ENCODE data around the gene EEF1AKMT3.

The EEF1AKMT3 gene

GRCh38 chr12:57729321-57729844, 43.0 kb upstream of the EEF1AKMT3 start:
- no peak for TF ChIP-seq CTCF (IDR thresholded peaks at IDR 0.05; ENCODE audit: low read depth, low read length, missing control alignments)
- H3K4me3 ChIP-seq (ENCODE audit: low read depth, low read length), result no peak overlapping the region
- no peaks in the 10 kb centered on the region for H3K36me3 ChIP-seq (replicated peaks)
- DNase-seq, result no peak
- H3K27me3 ChIP-seq (replicated peaks), result no peaks in the 10 kb centered on the region
- H3K27ac ChIP-seq, result no peak overlapping the region
- in situ Hi-C loops (cut with HindIII; ENCODE audit: low pct_ligation_motif_present, low sequenced_read_pairs), result no loop called here

DNA sequence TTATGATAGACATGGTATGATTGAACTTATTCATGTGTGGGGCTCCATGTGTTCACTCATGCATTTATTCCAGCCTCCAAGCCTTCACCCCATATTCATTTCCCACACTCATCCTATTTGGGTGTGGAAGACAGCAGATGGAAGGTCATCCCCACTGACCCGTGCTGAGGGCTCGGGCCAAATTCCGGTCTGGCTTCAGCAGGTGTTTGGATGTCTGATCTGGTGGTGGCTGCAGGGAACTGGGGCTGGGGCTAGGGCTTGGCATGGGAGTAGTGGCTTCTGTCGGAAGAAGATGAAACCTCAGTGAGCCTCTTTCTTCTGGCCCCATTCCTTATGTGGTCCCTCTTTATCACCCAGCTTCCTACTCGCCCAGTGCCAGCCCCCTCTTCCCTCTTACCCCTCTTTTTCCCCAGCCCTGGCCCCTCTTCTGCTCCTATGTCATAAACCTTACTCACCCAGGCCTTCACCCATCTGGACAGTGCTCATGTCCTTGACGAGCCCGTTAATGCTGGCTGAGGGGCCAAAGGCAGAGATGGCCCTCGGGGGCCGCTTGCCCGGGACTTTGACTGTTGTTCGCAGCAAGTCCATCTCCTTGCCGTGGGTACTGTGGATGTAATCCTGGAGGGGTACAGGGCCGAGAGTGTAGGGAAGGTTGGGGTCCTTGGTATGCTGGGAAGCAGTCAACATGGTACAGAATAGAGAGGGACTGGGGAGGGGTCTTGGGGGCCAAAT, 41.9 kb upstream of the EEF1AKMT3 start:
- no peak overlapping the region for H3K27ac ChIP-seq
- no peaks in the 10 kb centered on the region for H3K36me3 ChIP-seq (replicated peaks)
- in situ Hi-C loops (cut with HindIII; ENCODE audit: low pct_ligation_motif_present, low sequenced_read_pairs), result no loop called here
- no peak for TF ChIP-seq CTCF (IDR thresholded peaks at IDR 0.05; ENCODE audit: low read depth, low read length, missing control alignments)
- peaks cover 1% of the 10 kb centered on the region for H3K27me3 ChIP-seq (replicated peaks)
- DNase-seq, result no peak
- no peak overlapping the region for H3K4me3 ChIP-seq (ENCODE audit: low read depth, low read length)

GRCh38 chr12:57731411-57732080, 40.9 kb upstream of the EEF1AKMT3 start:
- no peak for TF ChIP-seq CTCF (IDR thresholded peaks at IDR 0.05; ENCODE audit: low read depth, low read length, missing control alignments)
- H3K27me3 ChIP-seq (replicated peaks), result peaks cover 10% of the 10 kb centered on the region
- H3K27ac ChIP-seq, result no peak overlapping the region
- no peak overlapping the region for H3K4me3 ChIP-seq (ENCODE audit: low read depth, low read length)
- DNase-seq, result no peak
- in situ Hi-C loops (cut with HindIII; ENCODE audit: low pct_ligation_motif_present, low sequenced_read_pairs), result no loop called here
- H3K36me3 ChIP-seq (replicated peaks), result no peaks in the 10 kb centered on the region

GRCh38 chr12:57732270-57732669, 40.1 kb upstream of the EEF1AKMT3 start:
- Histone ChIP-seq H3K36me3 (replicated peaks) (no peaks in the 10 kb centered on the region), H3K4me3 (ENCODE audit: low read depth, low read length) (no peak overlapping the region), H3K27ac (no peak overlapping the region), H3K27me3 (replicated peaks) (peaks cover 15% of the 10 kb centered on the region)
- no peak for TF ChIP-seq CTCF (IDR thresholded peaks at IDR 0.05; ENCODE audit: low read depth, low read length, missing control alignments)
- in situ Hi-C loops (cut with HindIII; ENCODE audit: low pct_ligation_motif_present, low sequenced_read_pairs), result no loop called here
- DNase-seq, result no peak

DNA sequence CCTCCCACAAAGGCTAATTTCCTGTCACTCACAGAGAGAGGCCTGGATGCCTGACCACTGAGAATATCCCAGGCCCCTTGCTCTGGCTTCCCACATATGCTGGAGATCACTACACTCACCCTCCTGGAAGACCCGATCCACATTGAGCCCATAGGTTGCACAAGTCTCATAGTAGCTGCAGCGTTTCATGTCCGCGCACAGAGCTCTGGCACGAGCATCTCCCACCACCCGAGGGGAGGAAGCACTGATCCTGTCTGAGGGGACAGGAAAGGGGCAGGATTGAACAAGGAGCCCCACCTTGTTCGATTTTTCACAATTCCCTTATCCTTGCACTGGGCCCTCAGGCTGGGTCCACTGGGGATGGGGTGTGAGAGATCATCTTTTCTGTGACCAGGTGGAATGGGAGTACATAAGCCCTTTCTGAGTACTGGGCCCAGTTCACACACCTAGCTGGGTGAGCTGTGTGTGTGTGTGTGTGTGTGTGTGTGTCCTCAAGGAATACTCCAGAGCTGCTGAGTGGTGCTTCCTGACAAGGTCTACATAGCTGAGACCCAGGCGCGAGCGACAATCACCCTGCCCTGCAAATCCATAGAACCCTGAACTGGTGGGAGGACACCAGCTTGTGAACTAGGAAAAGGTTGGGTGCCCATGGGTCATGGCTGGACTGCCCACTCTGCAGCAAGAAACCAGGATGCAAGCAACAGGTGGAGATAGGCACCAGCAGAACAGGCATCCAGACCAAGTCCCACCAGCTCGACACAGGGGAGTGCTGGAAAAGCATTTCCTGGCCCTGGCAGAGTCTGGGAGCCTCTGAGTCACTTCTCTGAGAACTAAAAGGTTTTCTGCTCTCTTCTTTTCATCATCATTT, 39.5 kb upstream of the EEF1AKMT3 start:
- no peak overlapping the region for H3K4me3 ChIP-seq (ENCODE audit: low read depth, low read length)
- H3K27ac ChIP-seq, result no peak overlapping the region
- in situ Hi-C loops (cut with HindIII; ENCODE audit: low pct_ligation_motif_present, low sequenced_read_pairs), result no loop called here
- TF ChIP-seq CTCF (IDR thresholded peaks at IDR 0.05; ENCODE audit: low read depth, low read length, missing control alignments), result no peak
- H3K36me3 ChIP-seq (replicated peaks), result no peaks in the 10 kb centered on the region
- DNase-seq, result no peak
- H3K27me3 ChIP-seq (replicated peaks), result peaks cover 22% of the 10 kb centered on the region

Measured in brain microvascular endothelial cell (primary cell).